SK-N-SH treated with all-trans-retinoic acid at 6 μM for 48 hours (cell line): ENCODE results near the gene ARHGAP28.

Experiments used
- CREB5 ChIP-seq: fragments of 250-450 bp; sonication (Bioruptor Pico); IDR thresholded peaks from 2 replicates; pipeline ENCODE4 v1.5.1; 2020; ENCODE audit warnings: low read depth, mild to moderate bottlenecking, moderate library complexity
- OSR1 ChIP-seq: fragments of 250-450 bp; sonication (Bioruptor Pico); IDR thresholded peaks from 2 replicates; pipeline ENCODE4 v1.8.0; 2022; ENCODE audit warnings: moderate library complexity, mild to moderate bottlenecking, inconsistent platforms
- PPARA ChIP-seq: fragments of 250-450 bp; sonication (Bioruptor Pico); IDR thresholded peaks from 2 replicates; pipeline ENCODE4 v1.5.0; 2020; ENCODE audit warnings: mild to moderate bottlenecking, borderline replicate concordance
- TCF4 ChIP-seq: fragments of 250-450 bp; sonication (Bioruptor Pico); IDR thresholded peaks from 2 replicates; pipeline ENCODE4 v1.8.0; 2021; ENCODE audit warnings: mild to moderate bottlenecking, moderate library complexity, borderline replicate concordance
- TOX ChIP-seq: fragments of 250-450 bp; sonication (Bioruptor Pico); IDR thresholded peaks from 2 replicates; pipeline ENCODE4 v1.8.0; 2021; ENCODE audit warnings: mild to moderate bottlenecking, moderate library complexity, borderline replicate concordance
- ZFP3 ChIP-seq: fragments of 250-450 bp; sonication (Bioruptor Pico); IDR thresholded peaks from 2 replicates; pipeline ENCODE4 v1.5.0; 2020; ENCODE audit warnings: mild to moderate bottlenecking, moderate library complexity
- ZFP30 ChIP-seq: fragments of 450-650 bp; formaldehyde crosslinking; IDR thresholded peaks from 2 replicates; pipeline ENCODE4 v1.5.0; 2022; ENCODE audit warnings: mild to moderate bottlenecking, moderate library complexity

DNA sequence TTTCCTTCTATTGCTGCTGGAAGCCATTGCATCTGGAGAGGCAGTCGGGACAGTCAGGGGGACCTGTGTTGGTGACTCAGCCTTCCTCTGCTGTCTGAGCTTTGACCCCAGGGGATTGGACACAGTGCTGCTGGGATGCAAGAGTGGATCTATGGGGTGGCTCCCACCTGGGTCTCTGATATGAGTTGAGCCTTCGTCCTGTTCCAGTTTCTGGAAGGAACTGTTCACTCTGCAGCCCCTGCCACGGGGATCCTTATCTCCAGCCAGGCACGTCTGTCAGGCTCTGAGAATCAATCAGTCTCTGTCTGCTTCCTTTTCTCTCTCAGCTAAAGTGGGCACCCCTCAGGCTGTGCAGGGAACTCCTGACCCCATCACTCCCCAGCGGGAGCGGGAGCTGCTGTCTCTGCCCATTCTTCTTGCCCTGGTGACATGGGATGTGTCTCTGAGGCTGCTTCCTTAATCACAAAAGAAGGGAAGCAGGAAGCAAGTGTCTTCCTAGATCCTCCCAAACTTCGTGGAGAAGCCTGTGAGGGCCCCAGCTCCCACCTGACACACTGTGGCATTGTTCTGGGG is 51.7 kb downstream of the ARHGAP28 start:
- TF ChIP-seq TOX (CRISPR knock-in tag) (no peak), PPARA (CRISPR knock-in tag) (no peak), CREB5 (CRISPR knock-in tag) (no peak), OSR1 (CRISPR knock-in tag) (no peak), ZFP3 (no peak), ZFP30 (CRISPR knock-in tag) (no peak), TCF4 (CRISPR knock-in tag) (no peak)
